DLD1 (cell line): Measurements from ENCODE around the gene SMAD1.

Experiments used
- in situ Hi-C: cut with HindIII; loops from 2 replicates; pipeline ENCODE4 v1.10.0; 2017; ENCODE audit warnings: low sequenced_read_pairs

Gene SMAD1

GRCh38 chr4:145481164-145481941 is at the start of gene SMAD1:
Gene SMAD1, plus strand, starts transcription at chr4:145481853. Its CDS starts 32,761 bp downstream, at chr4:145514614.
- in situ Hi-C loops, result no loop called here

- in situ Hi-C loops, result no loop called here
Measured at GRCh38 chr4:145433684-145434083, 48.0 kb upstream of the SMAD1 start.

- in situ Hi-C loops, result no loop called here
Measured at GRCh38 chr4:145435646-145436045, 46.0 kb upstream of the SMAD1 start.

DNA sequence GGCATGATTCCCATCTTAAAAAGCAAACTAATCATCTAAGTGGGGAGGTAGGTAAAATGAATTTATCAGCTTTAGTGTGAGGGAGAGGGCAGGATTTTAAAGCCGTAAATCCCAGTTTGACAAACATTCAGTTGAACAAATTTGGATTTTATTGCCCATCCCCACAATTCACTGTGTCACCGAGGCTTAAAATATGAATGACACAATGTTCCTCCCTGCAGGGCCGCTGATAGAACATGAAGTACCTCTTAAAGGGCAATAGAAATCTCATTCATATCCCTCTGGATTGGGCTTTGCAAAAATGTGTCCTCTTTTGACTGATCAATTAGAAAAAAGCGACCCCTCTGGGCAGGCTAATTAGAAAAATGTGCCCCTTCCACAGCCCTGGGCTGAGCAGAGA is 45.5 kb upstream of the SMAD1 start:
- in situ Hi-C loops, result no loop called here

- in situ Hi-C loops, result no loop called here
Measured at GRCh38 chr4:145436796-145437195, 44.9 kb upstream of the SMAD1 start.

DNA sequence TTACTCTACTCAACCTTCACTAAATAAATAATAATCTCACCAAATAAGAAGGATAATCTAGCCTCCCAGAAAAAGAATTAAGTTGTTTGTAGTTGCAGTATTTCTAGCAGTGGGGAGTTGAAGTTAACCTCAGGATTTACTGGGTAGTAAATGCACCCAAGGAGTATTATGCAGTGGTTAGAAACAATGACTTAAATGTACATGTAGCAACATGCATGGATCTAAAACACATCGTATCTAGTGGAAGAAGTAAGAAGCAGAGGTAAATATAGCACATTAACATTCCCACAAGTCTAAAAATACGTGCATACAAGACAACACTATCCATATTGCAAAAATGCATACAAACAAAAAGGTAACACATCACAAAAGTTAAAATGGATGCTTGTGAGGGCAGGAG is 44.2 kb upstream of the SMAD1 start:
- in situ Hi-C loops, result no loop called here

DNA sequence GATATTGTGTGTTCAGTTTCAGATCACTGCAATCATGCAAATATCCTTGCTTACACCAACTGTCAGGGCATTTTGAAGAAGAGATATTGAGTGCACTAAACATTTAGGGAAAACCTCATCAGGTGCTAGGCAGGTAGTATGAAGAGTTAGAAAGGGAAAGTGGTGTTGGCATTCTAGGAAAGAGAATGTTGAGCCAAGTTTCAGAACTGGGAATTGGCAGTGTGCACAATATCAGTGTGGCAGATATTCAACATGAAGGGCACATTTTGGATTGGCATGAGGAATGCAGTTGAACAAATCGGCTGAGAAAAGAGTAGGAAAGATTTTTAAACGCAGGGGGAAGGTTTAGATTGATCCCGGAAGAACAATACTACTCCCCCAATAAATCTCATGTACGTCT is 43.4 kb upstream of the SMAD1 start:
- in situ Hi-C loops, result no loop called here

- in situ Hi-C loops, result no loop called here
Measured at GRCh38 chr4:145440292-145441007, 41.2 kb upstream of the SMAD1 start.

DNA sequence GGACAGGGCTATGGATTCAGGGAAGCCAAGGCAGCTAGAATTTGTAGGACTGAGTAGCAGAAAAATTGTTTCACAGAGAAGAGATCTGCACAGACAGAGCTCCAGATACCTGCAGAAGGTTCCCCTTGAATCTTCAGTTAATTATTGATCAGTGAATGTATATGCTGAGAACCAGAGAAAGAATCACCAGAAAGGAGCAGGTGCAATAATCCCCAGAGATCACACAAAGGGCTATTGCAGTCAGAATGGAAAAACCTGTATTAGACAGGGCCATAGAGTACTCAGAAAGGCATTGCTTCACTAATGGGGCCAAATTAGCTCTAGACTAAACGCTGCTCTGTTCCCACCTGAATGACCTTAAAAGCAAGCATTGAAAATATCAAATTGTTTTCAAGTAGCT is 35.5 kb upstream of the SMAD1 start:
- in situ Hi-C loops, result no loop called here

DNA sequence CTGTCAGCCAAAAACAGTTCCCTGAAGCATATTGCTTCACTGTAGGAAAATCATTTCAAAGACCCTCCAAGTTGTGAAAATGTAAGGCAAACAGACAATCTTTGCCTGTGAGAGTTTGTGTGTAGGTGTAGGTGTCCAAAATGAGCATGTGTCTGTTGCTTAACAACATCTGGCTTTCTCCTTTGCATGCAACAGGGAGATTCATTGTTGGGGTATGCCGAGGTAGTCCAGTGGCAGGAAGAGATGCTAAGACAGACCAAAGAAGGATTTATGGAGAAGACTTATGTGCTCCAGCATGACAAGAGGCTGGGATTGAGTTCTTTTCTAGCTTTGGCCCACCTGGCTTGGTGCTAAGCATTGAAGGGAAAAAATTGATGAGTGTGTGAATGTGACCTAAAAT is 29.8 kb upstream of the SMAD1 start:
- in situ Hi-C loops, result no loop called here

- in situ Hi-C loops, result no loop called here
Measured at GRCh38 chr4:145452447-145453162, 29.0 kb upstream of the SMAD1 start.

DNA sequence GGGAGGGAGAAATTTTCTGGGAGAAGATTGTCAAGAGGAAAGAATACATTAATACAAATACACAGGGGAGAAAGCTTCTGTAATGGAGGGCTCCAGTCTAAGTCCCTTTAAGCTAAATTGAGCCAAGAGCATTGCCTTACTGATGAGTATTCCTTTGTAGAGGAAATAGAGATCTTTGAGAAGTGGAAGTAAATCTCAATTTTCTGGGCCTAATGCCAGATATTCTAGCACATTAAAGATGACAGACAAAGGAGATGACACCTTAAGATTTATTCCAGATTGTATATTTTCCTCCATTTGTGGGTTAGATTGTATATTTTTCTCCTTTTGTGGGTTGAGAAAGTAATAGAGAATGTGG is 28.5 kb upstream of the SMAD1 start:
- in situ Hi-C loops, result no loop called here

- in situ Hi-C loops, result no loop called here
Measured at GRCh38 chr4:145473203-145473602, 8.4 kb upstream of the SMAD1 start.

DNA sequence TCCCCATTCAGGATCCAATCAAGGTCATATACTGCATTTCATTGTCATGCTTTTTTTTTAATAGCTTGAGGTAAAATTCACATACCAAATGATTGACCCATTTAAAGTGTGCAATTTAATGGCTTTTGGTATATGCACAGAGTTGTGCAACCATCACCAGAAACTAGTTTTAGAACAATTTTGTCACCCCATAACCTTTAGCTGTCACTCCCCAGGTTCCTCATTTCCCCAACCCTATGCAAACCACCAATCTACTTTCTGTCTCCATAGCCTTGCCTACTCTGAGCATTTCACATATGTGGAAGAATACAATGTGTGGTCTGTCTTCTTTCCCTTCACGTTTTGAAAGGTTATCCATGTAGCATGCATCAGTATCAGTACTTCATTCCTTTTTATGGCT is 1.4 kb upstream of the SMAD1 start:
- in situ Hi-C loops, result no loop called here

- in situ Hi-C loops, result no loop called here
Measured at GRCh38 chr4:145481942-145482208, 222 bp downstream of the SMAD1 start.

GRCh38 chr4:145482209-145483037 is 770 bp downstream of the SMAD1 start:
- in situ Hi-C loops, result no loop called here

DNA sequence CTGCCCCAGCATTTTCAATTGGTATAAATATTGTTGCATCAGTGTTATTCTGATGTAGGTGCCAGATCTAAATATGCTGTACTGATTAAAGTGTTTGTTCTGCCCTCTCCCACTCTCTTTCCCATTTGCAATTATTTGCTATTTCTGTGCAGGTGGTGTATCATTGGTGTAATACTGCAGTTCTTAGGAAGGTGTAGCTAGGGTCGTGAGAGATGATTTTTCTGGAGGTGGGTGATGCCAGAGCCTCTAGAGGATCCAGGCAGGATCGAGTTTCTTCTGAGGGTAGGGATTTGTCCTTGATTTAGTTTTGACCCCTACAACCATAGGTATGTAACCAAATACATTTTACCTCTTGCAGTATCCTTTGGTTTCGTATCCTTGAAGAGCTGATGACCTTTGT is 1.9 kb downstream of the SMAD1 start:
- in situ Hi-C loops, result no loop called here

GRCh38 chr4:145484225-145484846 is 2.7 kb downstream of the SMAD1 start:
- in situ Hi-C loops, result no loop called here

DNA sequence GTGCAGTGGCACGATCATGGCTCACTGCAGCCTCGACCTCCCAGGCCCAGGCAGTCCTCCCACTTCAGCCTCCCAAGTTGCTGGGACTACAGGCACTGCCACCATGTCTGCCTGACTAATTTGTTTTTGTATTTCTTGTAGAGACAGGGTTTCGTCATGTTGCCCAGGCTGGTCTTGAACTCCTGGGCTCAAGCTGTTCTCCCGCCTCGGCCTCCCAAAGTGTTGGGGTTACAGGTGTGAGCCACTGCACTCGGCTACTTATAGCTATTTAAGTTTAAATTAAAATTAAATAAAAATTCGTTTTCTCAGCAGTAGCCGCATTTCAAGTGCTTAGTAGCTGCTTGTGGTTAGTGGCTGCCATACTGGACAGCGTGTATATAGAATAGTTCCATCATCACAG is 3.5 kb downstream of the SMAD1 start:
- in situ Hi-C loops, result no loop called here

GRCh38 chr4:145486603-145487002 is 5.0 kb downstream of the SMAD1 start:
- in situ Hi-C loops, result no loop called here

DNA sequence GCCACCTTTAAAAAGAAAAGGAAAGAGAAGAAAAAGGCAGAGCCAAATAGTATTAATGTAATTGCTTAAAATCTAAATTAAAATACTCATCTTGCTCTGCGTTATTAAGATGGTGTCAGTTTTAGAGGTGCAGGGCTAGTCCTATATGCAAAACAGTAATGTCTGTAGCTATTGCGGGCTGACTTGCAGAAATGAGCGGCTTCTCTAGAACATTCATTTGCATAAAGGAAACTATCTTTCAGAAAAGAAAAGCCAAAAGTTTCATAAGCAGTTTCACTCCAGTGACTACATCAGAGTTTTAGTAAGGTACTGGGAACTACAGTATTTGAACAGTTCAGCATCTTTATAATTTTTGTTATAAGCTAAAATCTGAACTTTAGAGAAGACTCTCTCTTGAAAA is 6.0 kb downstream of the SMAD1 start:
- in situ Hi-C loops, result no loop called here
